K562 (cell line): ENCODE results near the gene SARS2. TPM values are rescaled to one million over a fixed set of nuclear protein-coding genes. Genes with fewer than 3 reads are reported as not detected.

Experiments used
- CHD2 ChIP-seq: IDR thresholded peaks from 2 replicates; pipeline ENCODE4 v1.6.1; 2011; ENCODE audit warnings: low read depth, low read length
- ELF1 ChIP-seq: fragments of 200-800 bp; sonication (Bioruptor generic); IDR thresholded peaks from 2 replicates; pipeline ENCODE4 v1.6.1; 2016; ENCODE audit warnings: missing genetic modification characterization, missing compliant biosample characterization
- HDGF ChIP-seq: fragments of 450-650 bp; IDR thresholded peaks from 2 replicates; pipeline ENCODE4 v1.6.1; 2016
- HLTF ChIP-seq: fragments of 450-650 bp; IDR thresholded peaks from 2 replicates; pipeline ENCODE4 v1.6.1; 2016
- KHSRP ChIP-seq: fragments of 450-650 bp; IDR thresholded peaks from 2 replicates; pipeline ENCODE4 v1.6.1; 2017
- NRF1 ChIP-seq, 2 experiments: fragments of 450-650 bp; IDR thresholded peaks in 1 of 2; conservative IDR thresholded peaks in 1 of 2; 2 replicates each; pipeline ENCODE4 v1.6.1; 2014; ENCODE audit warnings: mild to moderate bottlenecking in 2 of 2
- PCBP1 ChIP-seq: fragments of 200-400 bp; formaldehyde crosslinking; IDR thresholded peaks from 2 replicates; pipeline ENCODE4 v1.6.1; 2018; ENCODE audit warnings: mild to moderate bottlenecking, low read depth, low read length; ENCODE audit not compliant: poor library complexity, severe bottlenecking
- PRPF4 ChIP-seq: fragments of 200-400 bp; formaldehyde crosslinking; IDR thresholded peaks from one replicate; pipeline ENCODE4 v1.6.1; 2017; ENCODE audit warnings: low read length, low read depth, mild to moderate bottlenecking; ENCODE audit not compliant: insufficient read depth, poor library complexity, severe bottlenecking
- RAD51 ChIP-seq: fragments of 450-650 bp; IDR thresholded peaks from 2 replicates; pipeline ENCODE4 v1.7.1; 2016; ENCODE audit warnings: low read depth, mild to moderate bottlenecking, borderline replicate concordance
- RBFOX2 ChIP-seq: fragments of 200-400 bp; formaldehyde crosslinking; IDR thresholded peaks from 2 replicates; pipeline ENCODE4 v1.6.1; 2017; ENCODE audit warnings: low read depth, mild to moderate bottlenecking, low read length, moderate library complexity
- RBM25 ChIP-seq: fragments of 200-400 bp; formaldehyde crosslinking; IDR thresholded peaks from 2 replicates; pipeline ENCODE4 v1.6.1; 2018; ENCODE audit warnings: low read length, low read depth, moderate library complexity; ENCODE audit not compliant: severe bottlenecking
- SAFB ChIP-seq: fragments of 200-400 bp; formaldehyde crosslinking; IDR thresholded peaks from 2 replicates; pipeline ENCODE4 v1.6.1; 2017; ENCODE audit warnings: low read depth, low read length, borderline replicate concordance
- ZBTB17 ChIP-seq: fragments of 450-650 bp; formaldehyde crosslinking; IDR thresholded peaks from 2 replicates; pipeline ENCODE4 v1.4.0; 2020; ENCODE audit warnings: mild to moderate bottlenecking
- ZNF143 ChIP-seq: sonication (generic); formaldehyde crosslinking; IDR thresholded peaks from 2 replicates; pipeline ENCODE4 v1.9.0; 2022; ENCODE audit warnings: mild to moderate bottlenecking, missing genetic modification reagents
- ZNF263 ChIP-seq: sonication (generic); formaldehyde crosslinking; IDR thresholded peaks from 2 replicates; pipeline ENCODE4 v1.8.0; 2022; ENCODE audit warnings: mild to moderate bottlenecking, missing genetic modification reagents, borderline replicate concordance
- ZNF311 ChIP-seq: fragments of 250-450 bp; sonication (Bioruptor Pico); IDR thresholded peaks from 2 replicates; pipeline ENCODE4 v1.4.0; 2020; ENCODE audit warnings: mild to moderate bottlenecking, moderate library complexity
- polyA plus RNA-seq, 8 experiments: library from polyadenylated mRNA; depleted of rRNA in 4 of 8; stranded (reverse) in 5 of 8; unstranded in 3 of 8; fragments of >200 nt; fragmentation: Nextera tagmentation in 2 of 8; fragmentation: Illumina TruSeq in 1 of 8; extraction: Ambion mirVana in 2 of 8; extraction: Trizol in 1 of 8; gene quantifications; 2 replicates each; pipeline versions ENCODE4 v1.2.1 to v1.2.3, GENCODE V29; 2011 to 2014; ENCODE audit warnings: inconsistent platforms in 1 of 8, missing spikeins in 1 of 8
- total RNA-seq, 7 experiments: library from RNA; depleted of rRNA in 6 of 7; stranded (reverse); fragments of >200 nt in 6 of 7; fragmentation: Illumina TruSeq in 2 of 7; extraction: Trizol in 2 of 7; gene quantifications; 2 replicates each; pipeline versions ENCODE4 v1.2.1 to v1.2.3, GENCODE V29; 2011 to 2021; ENCODE audit warnings: low replicate concordance in 1 of 7
- TF ChIP-seq, protein P1 (sequence below): sonication (generic); formaldehyde crosslinking; IDR thresholded peaks from 2 replicates; pipeline ENCODE4 v1.5.0; 2020; ENCODE audit warnings: missing genetic modification reagents
- TF ChIP-seq, protein P2 (sequence below): fragments of 250-450 bp; sonication (Bioruptor Pico); IDR thresholded peaks from 2 replicates; pipeline ENCODE4 v1.8.0; 2021; ENCODE audit warnings: moderate library complexity, mild to moderate bottlenecking, inconsistent platforms
- TF ChIP-seq, protein P3 (sequence below), 2 experiments: IDR thresholded peaks; 2 replicates each; pipeline ENCODE4 v1.6.1; 2012; ENCODE audit warnings: improper control_type of control experiment in 2 of 2, low read depth in 2 of 2, low read length in 2 of 2, borderline replicate concordance in 1 of 2
- TF ChIP-seq, protein P4 (sequence below): fragments of 250-450 bp; sonication (Bioruptor Pico); IDR thresholded peaks from 2 replicates; pipeline ENCODE4 v1.5.0; 2021; ENCODE audit warnings: mild to moderate bottlenecking, borderline replicate concordance
- TF ChIP-seq, protein P5 (sequence below): fragments of 250-450 bp; sonication (Bioruptor Pico); IDR thresholded peaks from 2 replicates; pipeline ENCODE4 v1.5.1; 2021; ENCODE audit warnings: mild to moderate bottlenecking

SARS2 gene
- total and polyA plus RNA-seq, 9 of the 15 experiments (the other 6 are each of a cell fraction or from before 2014, with no cell fraction given): 3.1 to 59.1 (median 31.7) TPM

DNA sequence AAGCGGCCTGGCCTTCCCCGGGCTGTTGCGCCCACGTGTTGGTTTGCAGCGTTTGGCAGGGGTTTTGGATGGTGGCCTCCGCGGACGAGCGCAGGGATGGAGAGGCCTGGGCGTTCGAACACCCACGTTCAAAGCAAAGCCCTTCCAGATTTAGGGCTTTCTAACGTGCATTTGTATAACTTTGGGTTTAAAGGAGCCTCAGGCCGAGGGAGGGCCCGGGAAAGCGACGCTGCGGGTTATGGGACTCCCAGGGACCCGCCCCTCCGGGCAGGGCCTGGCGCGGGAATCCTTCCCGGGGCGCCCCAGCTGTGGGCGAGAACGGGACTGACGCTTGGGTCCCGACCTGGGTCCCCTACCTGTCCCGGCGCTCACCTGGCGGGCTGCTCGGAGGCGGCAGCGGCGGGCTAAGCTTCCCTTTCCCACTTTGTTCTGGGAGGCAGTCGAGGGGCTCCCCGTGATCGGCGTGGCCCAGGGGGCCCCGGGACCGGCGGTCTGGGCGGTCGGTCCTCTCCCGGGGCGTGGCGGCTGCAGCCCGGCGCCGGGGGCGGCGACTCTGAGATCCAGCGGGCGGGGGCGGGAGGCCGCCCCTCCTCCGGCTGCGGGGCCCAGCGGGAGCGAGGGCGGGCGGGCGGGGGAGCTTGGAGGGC is 44.8 kb upstream of the SARS2 start, which contains the start of gene FBXO17 (continued):
- TF ChIP-seq, protein P1, sequence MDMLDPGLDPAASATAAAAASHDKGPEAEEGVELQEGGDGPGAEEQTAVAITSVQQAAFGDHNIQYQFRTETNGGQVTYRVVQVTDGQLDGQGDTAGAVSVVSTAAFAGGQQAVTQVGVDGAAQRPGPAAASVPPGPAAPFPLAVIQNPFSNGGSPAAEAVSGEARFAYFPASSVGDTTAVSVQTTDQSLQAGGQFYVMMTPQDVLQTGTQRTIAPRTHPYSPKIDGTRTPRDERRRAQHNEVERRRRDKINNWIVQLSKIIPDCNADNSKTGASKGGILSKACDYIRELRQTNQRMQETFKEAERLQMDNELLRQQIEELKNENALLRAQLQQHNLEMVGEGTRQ (CRISPR knock-in tag): peak; percentile 38
- TF ChIP-seq, protein P2, sequence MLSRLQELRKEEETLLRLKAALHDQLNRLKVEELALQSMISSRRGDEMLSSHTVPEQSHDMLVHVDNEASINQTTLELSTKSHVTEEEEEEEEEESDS: no peak
- TF ChIP-seq RAD51: peak; percentile 32; the same call in 1 of the 2 replicates
- TF ChIP-seq ZNF263 (CRISPR knock-in tag): no peak; the same call in 1 of the 2 replicates
- 0 out of 2 replicates have a peak, but pooled peaks have one; percentile 28 for TF ChIP-seq ZBTB17
- no peak for TF ChIP-seq ZNF143 (CRISPR knock-in tag)
- TF ChIP-seq ZNF311 (CRISPR knock-in tag): no peak
- peak in 1 of 2 experiments; percentile 25; a peak in 1 of 4 replicates for TF ChIP-seq NRF1 (conservative IDR thresholded peaks at IDR 0.05 in 1 of 2, IDR thresholded peaks at IDR 0.05 in 1 of 2)
- TF ChIP-seq HLTF: no peak
- no peak for TF ChIP-seq PRPF4
- no peak for TF ChIP-seq ELF1
- TF ChIP-seq HDGF: no peak
- 0 out of 2 replicates have a peak, but pooled peaks have one; percentile 18 for TF ChIP-seq CHD2
- TF ChIP-seq RBFOX2: peak; percentile 75
- TF ChIP-seq KHSRP: no peak
- peak; percentile 61 for TF ChIP-seq RBM25
- TF ChIP-seq, protein P3, sequence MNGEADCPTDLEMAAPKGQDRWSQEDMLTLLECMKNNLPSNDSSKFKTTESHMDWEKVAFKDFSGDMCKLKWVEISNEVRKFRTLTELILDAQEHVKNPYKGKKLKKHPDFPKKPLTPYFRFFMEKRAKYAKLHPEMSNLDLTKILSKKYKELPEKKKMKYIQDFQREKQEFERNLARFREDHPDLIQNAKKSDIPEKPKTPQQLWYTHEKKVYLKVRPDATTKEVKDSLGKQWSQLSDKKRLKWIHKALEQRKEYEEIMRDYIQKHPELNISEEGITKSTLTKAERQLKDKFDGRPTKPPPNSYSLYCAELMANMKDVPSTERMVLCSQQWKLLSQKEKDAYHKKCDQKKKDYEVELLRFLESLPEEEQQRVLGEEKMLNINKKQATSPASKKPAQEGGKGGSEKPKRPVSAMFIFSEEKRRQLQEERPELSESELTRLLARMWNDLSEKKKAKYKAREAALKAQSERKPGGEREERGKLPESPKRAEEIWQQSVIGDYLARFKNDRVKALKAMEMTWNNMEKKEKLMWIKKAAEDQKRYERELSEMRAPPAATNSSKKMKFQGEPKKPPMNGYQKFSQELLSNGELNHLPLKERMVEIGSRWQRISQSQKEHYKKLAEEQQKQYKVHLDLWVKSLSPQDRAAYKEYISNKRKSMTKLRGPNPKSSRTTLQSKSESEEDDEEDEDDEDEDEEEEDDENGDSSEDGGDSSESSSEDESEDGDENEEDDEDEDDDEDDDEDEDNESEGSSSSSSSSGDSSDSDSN (IDR thresholded peaks at IDR 0.05; ENCODE audit: borderline replicate concordance in 1 of 2, low read depth in 2 of 2, low read length in 2 of 2): 0 out of 4 replicates have a peak, but pooled peaks have one; percentile 36 to 48
- TF ChIP-seq SAFB: no peak
- TF ChIP-seq, protein P4, sequence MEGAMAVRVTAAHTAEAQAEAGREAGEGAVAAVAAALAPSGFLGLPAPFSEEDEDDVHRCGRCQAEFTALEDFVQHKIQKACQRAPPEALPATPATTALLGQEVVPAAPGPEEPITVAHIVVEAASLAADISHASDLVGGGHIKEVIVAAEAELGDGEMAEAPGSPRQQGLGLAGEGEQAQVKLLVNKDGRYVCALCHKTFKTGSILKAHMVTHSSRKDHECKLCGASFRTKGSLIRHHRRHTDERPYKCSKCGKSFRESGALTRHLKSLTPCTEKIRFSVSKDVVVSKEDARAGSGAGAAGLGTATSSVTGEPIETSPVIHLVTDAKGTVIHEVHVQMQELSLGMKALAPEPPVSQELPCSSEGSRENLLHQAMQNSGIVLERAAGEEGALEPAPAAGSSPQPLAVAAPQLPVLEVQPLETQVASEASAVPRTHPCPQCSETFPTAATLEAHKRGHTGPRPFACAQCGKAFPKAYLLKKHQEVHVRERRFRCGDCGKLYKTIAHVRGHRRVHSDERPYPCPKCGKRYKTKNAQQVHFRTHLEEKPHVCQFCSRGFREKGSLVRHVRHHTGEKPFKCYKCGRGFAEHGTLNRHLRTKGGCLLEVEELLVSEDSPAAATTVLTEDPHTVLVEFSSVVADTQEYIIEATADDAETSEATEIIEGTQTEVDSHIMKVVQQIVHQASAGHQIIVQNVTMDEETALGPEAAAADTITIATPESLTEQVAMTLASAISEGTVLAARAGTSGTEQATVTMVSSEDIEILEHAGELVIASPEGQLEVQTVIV (CRISPR knock-in tag): no peak
- TF ChIP-seq PCBP1: peak; percentile 63
- TF ChIP-seq, protein P5, sequence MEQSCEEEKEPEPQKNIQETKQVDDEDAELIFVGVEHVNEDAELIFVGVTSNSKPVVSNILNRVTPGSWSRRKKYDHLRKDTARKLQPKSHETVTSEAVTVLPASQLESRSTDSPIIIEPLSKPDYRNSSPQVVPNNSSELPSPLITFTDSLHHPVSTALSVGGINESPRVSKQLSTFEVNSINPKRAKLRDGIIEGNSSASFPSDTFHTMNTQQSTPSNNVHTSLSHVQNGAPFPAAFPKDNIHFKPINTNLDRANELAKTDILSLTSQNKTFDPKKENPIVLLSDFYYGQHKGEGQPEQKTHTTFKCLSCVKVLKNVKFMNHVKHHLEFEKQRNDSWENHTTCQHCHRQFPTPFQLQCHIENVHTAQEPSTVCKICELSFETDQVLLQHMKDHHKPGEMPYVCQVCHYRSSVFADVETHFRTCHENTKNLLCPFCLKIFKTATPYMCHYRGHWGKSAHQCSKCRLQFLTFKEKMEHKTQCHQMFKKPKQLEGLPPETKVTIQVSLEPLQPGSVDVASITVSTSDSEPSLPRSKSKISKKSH: no peak
